K562 (cell line): ENCODE data around the gene PSMB8. TPM values are rescaled to one million over a fixed set of nuclear protein-coding genes. Genes with fewer than 3 reads are reported as not detected.

Experiments used
- ATAC-seq: fragments of 200-7000 bp; cut with Tn5 transposase; 3 replicates; pipeline ENCODE4 v1.9.1; 2020; ENCODE audit warnings: moderate library complexity
- BruUV-seq: library from RNA; stranded (reverse); fragments of 400-500 nt; replicated peaks from 2 replicates; lab custom pipeline; 2021; lab: Mats Ljungman, UMichigan
- CTCF ChIA-PET: fragments of 300-600 bp; formaldehyde crosslinking; extraction: SDS; loops from one replicate; lab custom pipeline; 2021; ENCODE audit warnings: low intra/inter-chr PET ratio; lab: Yijun Ruan, JAX
- POLR2A ChIA-PET: fragments of 300-600, 350-650 bp; sonication (Branson Sonifier 250); formaldehyde crosslinking; extraction: SDS; loops from one replicate; lab custom pipeline; 2021; ENCODE audit warnings: antibody characterized with exemption, inconsistent platforms; lab: Yijun Ruan, JAX
- DNase-seq, 4 experiments: peaks; one replicate each; pipeline versions ENCODE4 v3.0.0 to v3.0.0-alpha.2; 2011 to 2018; ENCODE audit warnings: low spot score in 3 of 4, mixed read lengths in 3 of 4; ENCODE audit errors: extremely low read depth in 1 of 4
- FAIRE-seq: peaks from 2 replicates; lab custom pipeline; 2011; peaks lifted over from hg19 to GRCh38; lab: Jason Lieb, UNC
- H2AFZ ChIP-seq: 2 replicates; pipeline ENCODE4 v1.6.0; 2011; ENCODE audit warnings: low read depth, low read length, control low read depth, inconsistent platforms
- H3K27ac ChIP-seq: fragments of 200-600 bp; 3 replicates; pipeline ENCODE4 v1.8.0; 2011; ENCODE audit warnings: low read depth, mild to moderate bottlenecking, control low read depth, inconsistent platforms, low read length, moderate library complexity, mixed read lengths; ENCODE audit errors: extremely low read depth
- H3K27me3 ChIP-seq, 2 experiments: fragments of 300-600 bp in 1 of 2; 2 replicates in 1 of 2; 3 replicates in 1 of 2; pipeline versions ENCODE4 v1.6.0 to v1.8.0; 2011; ENCODE audit warnings: inconsistent platforms in 2 of 2, low read length in 2 of 2, mild to moderate bottlenecking in 1 of 2, mixed read lengths in 1 of 2, moderate library complexity in 1 of 2; ENCODE audit not compliant: control insufficient read depth in 2 of 2, insufficient read depth in 2 of 2
- H3K36me3 ChIP-seq: fragments of 300-600 bp; 3 replicates; pipeline ENCODE4 v1.8.0; 2011; ENCODE audit warnings: mild to moderate bottlenecking, low read length, inconsistent platforms; ENCODE audit not compliant: control insufficient read depth, insufficient read depth
- H3K4me1 ChIP-seq, 2 experiments: fragments of 200-600 bp in 1 of 2; replicated peaks in 1 of 2; 2 replicates in 1 of 2; 3 replicates in 1 of 2; pipeline versions ENCODE4 v1.5.1 to v1.8.0; 2011; ENCODE audit warnings: inconsistent platforms in 2 of 2, low read length in 2 of 2, mild to moderate bottlenecking in 1 of 2, mixed read lengths in 1 of 2, moderate library complexity in 1 of 2; ENCODE audit not compliant: control insufficient read depth in 2 of 2, insufficient read depth in 2 of 2
- H3K4me2 ChIP-seq: 2 replicates; pipeline ENCODE4 v1.6.1; 2011; ENCODE audit warnings: low read length, control low read depth, inconsistent platforms, mixed read lengths; ENCODE audit not compliant: insufficient read depth
- H3K4me3 ChIP-seq: fragments of 200-600 bp; sonication (generic), shearing (Covaris generic); 2 replicates; pipeline ENCODE4 v1.5.1; 2016; ENCODE audit warnings: control low read depth, inconsistent platforms
- H3K79me2 ChIP-seq: fragments of 200-600 bp; 3 replicates; pipeline ENCODE4 v1.8.0; 2011; ENCODE audit warnings: low read length, inconsistent platforms; ENCODE audit not compliant: control insufficient read depth, insufficient read depth
- H3K9ac ChIP-seq, 2 experiments: 2 replicates each; pipeline versions ENCODE4 v1.6.0 to v1.6.1; 2011; ENCODE audit warnings: low read depth in 2 of 2, low read length in 2 of 2, control low read depth in 1 of 2, inconsistent platforms in 1 of 2, mild to moderate bottlenecking in 1 of 2, mixed read lengths in 1 of 2; ENCODE audit not compliant: insufficient read depth in 1 of 2
- H3K9me1 ChIP-seq: one replicate; pipeline ENCODE4 v1.6.0; 2011; ENCODE audit warnings: inconsistent platforms, mild to moderate bottlenecking, low read length, moderate library complexity; ENCODE audit not compliant: control insufficient read depth, insufficient read depth
- H3K9me3 ChIP-seq: replicated peaks from 2 replicates; pipeline ENCODE4 v1.5.1; 2011; ENCODE audit warnings: low read depth, low read length, inconsistent platforms; ENCODE audit not compliant: control insufficient read depth, insufficient read depth
- H4K20me1 ChIP-seq: replicated peaks from 2 replicates; pipeline ENCODE4 v1.6.1; 2011; ENCODE audit warnings: low read length, inconsistent platforms, mixed read lengths; ENCODE audit not compliant: control insufficient read depth, insufficient read depth
- CBFA2T2 ChIP-seq: fragments of 450-650 bp; conservative IDR thresholded peaks from 2 replicates; pipeline ENCODE4 v1.6.1; 2017; ENCODE audit warnings: mild to moderate bottlenecking
- CREBBP ChIP-seq: IDR thresholded peaks from one replicate; pipeline ENCODE4 v1.6.1; 2012; ENCODE audit warnings: low read depth, mild to moderate bottlenecking, control low read depth, inconsistent platforms, low read length
- EP400 ChIP-seq: fragments of 450-650 bp; IDR thresholded peaks from 2 replicates; pipeline ENCODE4 v1.6.1; 2017; ENCODE audit warnings: antibody characterized with exemption, mild to moderate bottlenecking, moderate library complexity
- HIVEP1 ChIP-seq: fragments of 250-450 bp; sonication (Bioruptor Pico); IDR thresholded peaks from 2 replicates; pipeline ENCODE4 v1.4.0; 2020; ENCODE audit warnings: mild to moderate bottlenecking
- MED1 ChIP-seq: sonication (generic); formaldehyde crosslinking; IDR thresholded peaks from 2 replicates; pipeline ENCODE4 v1.8.1; 2023; ENCODE audit warnings: missing genetic modification reagents, borderline replicate concordance
- RFX1 ChIP-seq: fragments of 450-650 bp; IDR thresholded peaks from 2 replicates; pipeline ENCODE4 v1.6.1; 2016; ENCODE audit warnings: mild to moderate bottlenecking, moderate library complexity
- TAF9B ChIP-seq: fragments of 450-650 bp; IDR thresholded peaks from 2 replicates; pipeline ENCODE4 v1.6.1; 2018; ENCODE audit warnings: mild to moderate bottlenecking; ENCODE audit not compliant: partially characterized antibody
- ZNF695 ChIP-seq: fragments of 450-650 bp; formaldehyde crosslinking; IDR thresholded peaks from 2 replicates; pipeline ENCODE4 v1.4.0; 2020; ENCODE audit warnings: mild to moderate bottlenecking, moderate library complexity
- whole genome bisulfite sequencing: fragments of 100-300 bp; shearing (Covaris generic); methylation state at CpG from one replicate; pipeline ENCODE4 v1.1.6; 2016; ENCODE audit warnings: low coverage, mixed read lengths; ENCODE audit not compliant: insufficient coverage; ENCODE audit errors: missing lambda C conversion rate; 5-methylcytosine and 5-hydroxymethylcytosine counted together
- in situ Hi-C: fragments of 300-500 bp; cut with MboI; formaldehyde crosslinking; loops from 4 replicates; pipeline ENCODE4 v1.15.0; 2018; ENCODE audit warnings: inconsistent platforms, mixed read lengths
- intact Hi-C: fragments of 100-400 bp; cut with micrococcal nuclease; formaldehyde crosslinking; loops from 2 replicates; pipeline ENCODE4 v1.14.2; 2022
- polyA plus RNA-seq, 8 experiments: library from polyadenylated mRNA; depleted of rRNA in 4 of 8; stranded (reverse) in 5 of 8; unstranded in 3 of 8; fragments of >200 nt; fragmentation: Nextera tagmentation in 2 of 8; fragmentation: Illumina TruSeq in 1 of 8; extraction: Ambion mirVana in 2 of 8; extraction: Trizol in 1 of 8; gene quantifications; 2 replicates each; pipeline versions ENCODE4 v1.2.1 to v1.2.3, GENCODE V29; 2011 to 2014; ENCODE audit warnings: inconsistent platforms in 1 of 8, missing spikeins in 1 of 8
- total RNA-seq, 7 experiments: library from RNA; depleted of rRNA in 6 of 7; stranded (reverse); fragments of >200 nt in 6 of 7; fragmentation: Illumina TruSeq in 2 of 7; extraction: Trizol in 2 of 7; gene quantifications; 2 replicates each; pipeline versions ENCODE4 v1.2.1 to v1.2.3, GENCODE V29; 2011 to 2021; ENCODE audit warnings: low replicate concordance in 1 of 7
- TF ChIP-seq, protein P1 (sequence below): fragments of 250-450 bp; sonication (Bioruptor Pico); IDR thresholded peaks from 2 replicates; pipeline ENCODE4 v1.4.0; 2020; ENCODE audit warnings: mild to moderate bottlenecking, moderate library complexity
- TF ChIP-seq, protein P2 (sequence below): fragments of 250-450 bp; sonication (Bioruptor Pico); IDR thresholded peaks from 2 replicates; pipeline ENCODE4 v1.4.0; 2020; ENCODE audit warnings: mild to moderate bottlenecking, moderate library complexity, borderline replicate concordance

The PSMB8 gene
- total and polyA plus RNA-seq, 9 of the 15 experiments (the other 6 are each of a cell fraction or from before 2014, with no cell fraction given) = 0.71 to 4.0 (median 2.4) TPM

DNA sequence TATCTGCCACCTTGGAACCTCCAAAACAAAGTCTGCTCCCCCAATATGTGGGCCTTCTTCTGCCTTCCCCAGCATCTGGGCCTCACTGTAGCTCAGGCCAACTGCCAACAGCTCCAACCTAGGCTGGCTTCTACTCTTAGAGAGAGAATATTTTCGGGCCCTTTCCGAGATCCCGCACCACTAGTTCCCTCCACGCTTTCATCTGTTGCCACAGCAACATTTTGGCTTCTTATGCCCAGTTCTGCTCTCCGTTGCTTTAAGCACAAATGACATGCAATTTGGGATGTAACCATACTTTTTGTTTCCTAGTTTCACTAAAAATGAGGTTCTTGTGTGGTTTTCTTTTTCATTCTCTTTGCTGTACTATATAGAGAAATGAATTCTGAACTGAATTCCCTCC, 43.8 kb upstream of the PSMB8 start:
- Histone ChIP-seq H3K27ac (no peak overlapping the region), H3K9me3 (no peaks in the 10 kb centered on the region), H3K4me3 (no peak overlapping the region), H3K36me3 (no peaks in the 10 kb centered on the region), H3K4me2 (no peak overlapping the region), H3K27me3 (peaks cover 8 to 9% of the 10 kb centered on the region in 2 experiments; a peak in 3 of 5 replicates), H3K4me1 (no peaks in the 10 kb centered on the region), H2AFZ (no peak overlapping the region), H4K20me1 (no peaks in the 10 kb centered on the region), H3K79me2 (no peaks in the 10 kb centered on the region), H3K9ac (no peak overlapping the region), H3K9me1 (no peaks in the 10 kb centered on the region)
- CTCF ChIA-PET = interaction anchor here (0.5 to 4.0 kb wide), 3 partner anchors 77 to 604 kb away, joined by 3 to 84 read pairs (median 3); no protein-coding TSS in a partner anchor
- BruUV-seq = no TSS peak
- intact Hi-C loops = loop anchor here (5.0 to 10.0 kb wide), 2 partner anchors 60 to 207 kb away; no protein-coding TSS in a partner anchor
- in situ Hi-C loops = loop anchor here (5.0 kb wide), 1 partner anchor 100 kb away; no protein-coding TSS in a partner anchor
- ATAC-seq = no peak
- no peak for FAIRE-seq
- POLR2A ChIA-PET = interaction anchor here (1.5 kb wide), 1 partner anchor 84 kb away, joined by 5 read pairs; no protein-coding TSS in a partner anchor
- DNase-seq = no peak
- TF ChIP-seq HIVEP1 (CRISPR knock-in tag) (no peak), MED1 (CRISPR knock-in tag) (no peak), RFX1 (peak; percentile 34; the same call in 1 of the 2 replicates)
- 0% methylated on average over 5 of the region's 5 CpGs for WGBS

DNA sequence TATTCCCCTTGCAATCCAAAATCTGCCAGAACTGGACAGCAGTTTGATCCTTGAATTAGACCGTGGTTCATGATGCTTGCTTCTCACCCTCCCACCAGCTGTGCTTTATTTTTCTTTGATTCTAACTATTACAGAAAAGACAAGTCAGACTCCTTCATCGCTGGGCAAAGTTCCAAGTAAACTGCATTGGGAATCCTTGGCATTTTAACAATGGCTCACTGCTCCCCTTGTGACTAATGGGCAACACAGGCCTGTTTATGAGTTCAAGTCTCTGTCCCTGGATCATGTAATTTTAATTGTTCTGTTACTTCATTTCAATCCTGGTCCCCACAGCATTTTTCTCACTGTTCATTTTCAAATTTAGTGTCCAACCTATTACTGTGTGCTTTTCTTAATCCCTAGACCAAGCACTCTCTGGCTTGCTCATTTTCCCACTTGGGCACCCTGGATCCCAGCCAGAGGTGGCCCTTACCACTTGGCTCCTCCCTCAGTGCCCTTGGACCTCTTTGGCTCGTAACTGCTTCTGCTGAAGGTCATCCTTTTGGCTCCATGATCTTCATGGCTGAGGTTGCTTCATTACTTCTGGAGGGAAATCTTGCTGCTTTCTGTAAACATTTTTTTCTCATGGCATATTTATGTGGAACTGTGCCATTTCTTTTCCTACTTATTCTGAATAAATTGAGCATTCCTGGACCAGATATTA, 43.0 kb upstream of the PSMB8 start:
- POLR2A ChIA-PET = interaction anchor here (0.6 to 1.5 kb wide), 3 partner anchors 65 to 98 kb away, joined by 3 to 5 read pairs (median 3); no protein-coding TSS in a partner anchor
- Histone ChIP-seq H3K27ac (no peak overlapping the region), H4K20me1 (no peaks in the 10 kb centered on the region), H3K9me1 (no peaks in the 10 kb centered on the region), H2AFZ (no peak overlapping the region), H3K4me1 (no peaks in the 10 kb centered on the region), H3K36me3 (no peaks in the 10 kb centered on the region), H3K4me2 (no peak overlapping the region), H3K9me3 (no peaks in the 10 kb centered on the region), H3K4me3 (no peak overlapping the region), H3K9ac (no peak overlapping the region), H3K79me2 (no peaks in the 10 kb centered on the region), H3K27me3 (peaks cover 8 to 9% of the 10 kb centered on the region in 2 experiments; a peak in 3 of 5 replicates)
- intact Hi-C loops = loop anchor here (5.0 to 10.0 kb wide), 2 partner anchors 60 to 208 kb away; no protein-coding TSS in a partner anchor
- ATAC-seq = no peak
- 4% methylated on average over 3 of the region's 3 CpGs for WGBS
- in situ Hi-C loops = loop anchor here (5.0 kb wide), 1 partner anchor 100 kb away; no protein-coding TSS in a partner anchor
- no peak for DNase-seq
- no peak for FAIRE-seq
- CTCF ChIA-PET = interaction anchor here (0.5 to 4.0 kb wide), 5 partner anchors 19 to 605 kb away, joined by 3 to 84 read pairs (median 4); no protein-coding TSS in a partner anchor
- no TSS peak for BruUV-seq
- no peak for TF ChIP-seq EP400
- TF ChIP-seq CREBBP = no peak
- no peak for TF ChIP-seq CBFA2T2
- TF ChIP-seq TAF9B = no peak
- TF ChIP-seq ZNF695 (CRISPR knock-in tag) = no peak
- TF ChIP-seq, protein P1, sequence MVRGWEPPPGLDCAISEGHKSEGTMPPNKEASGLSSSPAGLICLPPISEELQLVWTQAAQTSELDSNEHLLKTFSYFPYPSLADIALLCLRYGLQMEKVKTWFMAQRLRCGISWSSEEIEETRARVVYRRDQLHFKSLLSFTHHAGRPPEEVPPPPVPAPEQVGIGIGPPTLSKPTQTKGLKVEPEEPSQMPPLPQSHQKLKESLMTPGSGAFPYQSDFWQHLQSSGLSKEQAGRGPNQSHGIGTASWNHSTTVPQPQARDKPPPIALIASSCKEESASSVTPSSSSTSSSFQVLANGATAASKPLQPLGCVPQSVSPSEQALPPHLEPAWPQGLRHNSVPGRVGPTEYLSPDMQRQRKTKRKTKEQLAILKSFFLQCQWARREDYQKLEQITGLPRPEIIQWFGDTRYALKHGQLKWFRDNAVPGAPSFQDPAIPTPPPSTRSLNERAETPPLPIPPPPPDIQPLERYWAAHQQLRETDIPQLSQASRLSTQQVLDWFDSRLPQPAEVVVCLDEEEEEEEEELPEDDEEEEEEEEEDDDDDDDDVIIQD (CRISPR knock-in tag) = no peak
- TF ChIP-seq, protein P2, sequence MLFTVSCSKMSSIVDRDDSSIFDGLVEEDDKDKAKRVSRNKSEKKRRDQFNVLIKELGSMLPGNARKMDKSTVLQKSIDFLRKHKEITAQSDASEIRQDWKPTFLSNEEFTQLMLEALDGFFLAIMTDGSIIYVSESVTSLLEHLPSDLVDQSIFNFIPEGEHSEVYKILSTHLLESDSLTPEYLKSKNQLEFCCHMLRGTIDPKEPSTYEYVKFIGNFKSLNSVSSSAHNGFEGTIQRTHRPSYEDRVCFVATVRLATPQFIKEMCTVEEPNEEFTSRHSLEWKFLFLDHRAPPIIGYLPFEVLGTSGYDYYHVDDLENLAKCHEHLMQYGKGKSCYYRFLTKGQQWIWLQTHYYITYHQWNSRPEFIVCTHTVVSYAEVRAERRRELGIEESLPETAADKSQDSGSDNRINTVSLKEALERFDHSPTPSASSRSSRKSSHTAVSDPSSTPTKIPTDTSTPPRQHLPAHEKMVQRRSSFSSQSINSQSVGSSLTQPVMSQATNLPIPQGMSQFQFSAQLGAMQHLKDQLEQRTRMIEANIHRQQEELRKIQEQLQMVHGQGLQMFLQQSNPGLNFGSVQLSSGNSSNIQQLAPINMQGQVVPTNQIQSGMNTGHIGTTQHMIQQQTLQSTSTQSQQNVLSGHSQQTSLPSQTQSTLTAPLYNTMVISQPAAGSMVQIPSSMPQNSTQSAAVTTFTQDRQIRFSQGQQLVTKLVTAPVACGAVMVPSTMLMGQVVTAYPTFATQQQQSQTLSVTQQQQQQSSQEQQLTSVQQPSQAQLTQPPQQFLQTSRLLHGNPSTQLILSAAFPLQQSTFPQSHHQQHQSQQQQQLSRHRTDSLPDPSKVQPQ = no peak
